B cell (primary cell): ENCODE data around the gene KIF21A. TPM values are rescaled to one million over a fixed set of nuclear protein-coding genes. Genes with fewer than 3 reads are reported as not detected.

Source experiments
- ATAC-seq: fragments of 200-7000 bp; cut with Tn5 transposase; one replicate; pipeline ENCODE4 v1.10.0; 2021; ENCODE audit warnings: low read depth, mild to moderate bottlenecking, moderate number of reproducible peaks, moderate library complexity
- CTCF ChIA-PET: fragments of 350-600 bp; sonication (Branson Sonifier 250); formaldehyde crosslinking; loops from one replicate; lab custom pipeline; 2021; ENCODE audit warnings: antibody characterized with exemption, inconsistent platforms; lab: Charles Lee
- POLR2A ChIA-PET: fragments of 350-600 bp; sonication (Branson Sonifier 250); formaldehyde crosslinking; loops from one replicate; lab custom pipeline; 2021; ENCODE audit warnings: antibody characterized with exemption; lab: Charles Lee
- DNase-seq: peaks from one replicate; pipeline ENCODE4 v3.0.0; 2013
- H2AFZ ChIP-seq: 2 replicates; pipeline ENCODE4 v1.6.1; 2012; ENCODE audit warnings: mild to moderate bottlenecking, low read depth, low read length; ENCODE audit not compliant: insufficient read depth, poor library complexity, severe bottlenecking
- H3K27ac ChIP-seq, 2 donors: 1 replicate in 1 of 2; 2 replicates in 1 of 2; pipeline ENCODE4 v1.5.1; 2012 to 2013; ENCODE audit warnings: low read length in 2 of 2, mild to moderate bottlenecking in 2 of 2, moderate library complexity in 1 of 2
- H3K27me3 ChIP-seq, 4 experiments: fragments of 200-600 bp in 1 of 4; sonication (generic) in 1 of 4; replicated peaks in 1 of 4; 1 replicate in 2 of 4; 2 replicates in 2 of 4; pipeline versions ENCODE4 v1.6.1 to v1.7.0; 2013 to 2016; ENCODE audit warnings: low read length in 3 of 4, mild to moderate bottlenecking in 2 of 4, mixed read lengths in 1 of 4, moderate library complexity in 1 of 4; ENCODE audit not compliant: insufficient read depth in 4 of 4, control insufficient read depth in 3 of 4; ENCODE audit errors: control extremely low read depth in 1 of 4
- H3K36me3 ChIP-seq, 2 experiments: replicated peaks in 1 of 2; 1 replicate in 1 of 2; 2 replicates in 1 of 2; pipeline versions ENCODE4 v1.6.1 to v1.7.1; 2013; ENCODE audit warnings: low read length in 1 of 2; ENCODE audit not compliant: insufficient read depth in 2 of 2, control insufficient read depth in 1 of 2; ENCODE audit errors: control extremely low read depth in 1 of 2, extremely low read depth in 1 of 2
- H3K4me1 ChIP-seq, 2 donors: fragments of 200-600 bp in 1 of 2; sonication (generic) in 1 of 2; 1 replicate in 1 of 2; 2 replicates in 1 of 2; pipeline versions ENCODE4 v1.5.1 to v1.6.1; 2013 to 2017; ENCODE audit warnings: low read length in 2 of 2; ENCODE audit not compliant: control insufficient read depth in 2 of 2, insufficient read depth in 2 of 2
- H3K4me2 ChIP-seq: replicated peaks from 2 replicates; pipeline ENCODE3; 2012; ENCODE audit warnings: mild to moderate bottlenecking, low read depth, low read length; ENCODE audit not compliant: poor library complexity, severe bottlenecking
- H3K4me3 ChIP-seq, 5 experiments: fragments of 200-600 bp in 1 of 5; sonication (generic) in 1 of 5; 1 replicate in 3 of 5; 2 replicates in 2 of 5; pipeline versions ENCODE4 v1.5.1 to v1.7.0; 2011 to 2016; ENCODE audit warnings: low read length in 4 of 5, mild to moderate bottlenecking in 4 of 5, low read depth in 2 of 5, control low read depth in 1 of 5, moderate library complexity in 1 of 5; ENCODE audit not compliant: insufficient read depth in 1 of 5; ENCODE audit errors: control extremely low read depth in 1 of 5, extremely low read depth in 1 of 5
- H3K79me2 ChIP-seq: fragments of 200-600 bp; sonication (generic); one replicate; pipeline ENCODE4 v1.6.0; 2016; ENCODE audit warnings: low read length; ENCODE audit not compliant: control insufficient read depth, insufficient read depth
- H3K9ac ChIP-seq: fragments of 200-600 bp; sonication (generic); 2 replicates; pipeline ENCODE4 v1.6.1; 2017; ENCODE audit warnings: mild to moderate bottlenecking, low read length, moderate library complexity
- H3K9me3 ChIP-seq, 3 donors: one replicate each; pipeline versions ENCODE4 v1.6.1 to v1.7.1; 2013; ENCODE audit warnings: low read length in 2 of 3; ENCODE audit not compliant: control insufficient read depth in 2 of 3, insufficient read depth in 1 of 3; ENCODE audit errors: control extremely low read depth in 1 of 3
- H4K20me1 ChIP-seq: 2 replicates; pipeline ENCODE4 v1.6.0; 2012; ENCODE audit warnings: mild to moderate bottlenecking, low read length; ENCODE audit not compliant: insufficient read depth, control insufficient read depth, poor library complexity, severe bottlenecking
- H3K27ac Mint-ChIP-seq: one replicate; pipeline ENCODE4 v1.8.0; 2021; ENCODE audit warnings: mixed read lengths
- H3K27me3 Mint-ChIP-seq: one replicate; pipeline ENCODE4 v1.8.0; 2021; ENCODE audit warnings: mixed read lengths
- H3K4me1 Mint-ChIP-seq: one replicate; pipeline ENCODE4 v1.8.0; 2021; ENCODE audit warnings: mixed read lengths
- H3K4me3 Mint-ChIP-seq: one replicate; pipeline ENCODE4 v1.8.0; 2021; ENCODE audit warnings: mixed read lengths
- H3K9me3 Mint-ChIP-seq: one replicate; pipeline ENCODE4 v1.8.0; 2022; ENCODE audit warnings: mixed read lengths; ENCODE audit not compliant: insufficient read depth
- CTCF ChIP-seq: fragments of 200-600 bp; IDR thresholded peaks from one replicate; pipeline ENCODE4 v1.8.0; 2022; ENCODE audit warnings: antibody characterized with exemption, mild to moderate bottlenecking
- EZH2 ChIP-seq: IDR thresholded peaks from 2 replicates; pipeline ENCODE4 v1.6.1; 2012; ENCODE audit warnings: borderline replicate concordance, low read depth, mild to moderate bottlenecking, moderate library complexity, low read length; ENCODE audit not compliant: insufficient read depth, poor library complexity, severe bottlenecking
- WGBS: methylation state at CpG from one replicate; pipeline ENCODE4 v1.1.5; 2013; ENCODE audit warnings: missing lambda C conversion rate; ENCODE audit not compliant: insufficient coverage; 5-methylcytosine and 5-hydroxymethylcytosine counted together
- intact Hi-C: fragments of 100-400 bp; cut with micrococcal nuclease; formaldehyde crosslinking; loops from one replicate; pipeline ENCODE4 v1.10.0; 2022
- polyA plus RNA-seq: library from polyadenylated mRNA; depleted of rRNA; stranded (reverse); fragments of >200 nt; gene quantifications from 2 replicates; pipeline ENCODE4 v1.2.3, GENCODE V29; 2012
- total RNA-seq, 2 donors: library from RNA; stranded (reverse); fragments of 120-200 nt in 1 of 2; gene quantifications; 1 replicate in 1 of 2; 2 replicates in 1 of 2; pipeline versions ENCODE4 v1.2.3 to v1.2.4, GENCODE V29; 2013 to 2022

The KIF21A gene
- total and polyA plus RNA-seq, 2 donors (not counting 1 experiment from before 2014, with no cell fraction given): 0.33 to 2.2 TPM

- Histone ChIP-seq H4K20me1 (no peaks in the 10 kb centered on the region), H3K27ac (no peak overlapping the region), H3K4me3 (no peak overlapping the region), H3K4me2 (no peak overlapping the region), H3K9ac (no peak overlapping the region), H3K79me2 (no peaks in the 10 kb centered on the region), H2AFZ (no peak overlapping the region), H3K9me3 (peaks cover 0 to 1% (median 0%) of the 10 kb centered on the region in 3 donors), H3K27me3 (no peaks in the 10 kb centered on the region), H3K4me1 (no peaks in the 10 kb centered on the region), H3K36me3 (no peaks in the 10 kb centered on the region)
- H3K4me1 Mint-ChIP-seq: no peaks in the 10 kb centered on the region
- intact Hi-C loops: no loop called here
- H3K4me3 Mint-ChIP-seq: no peak overlapping the region
- H3K27me3 Mint-ChIP-seq: peaks cover 8% of the 10 kb centered on the region
- H3K9me3 Mint-ChIP-seq: no peaks in the 10 kb centered on the region
- ATAC-seq (no peak), DNase-seq (no peak)
- H3K27ac Mint-ChIP-seq: no peak overlapping the region
- 100% methylated on average over 1 of the region's 4 CpGs for WGBS
- POLR2A ChIA-PET: no interaction called here
- CTCF ChIA-PET: no interaction called here
- TF ChIP-seq EZH2 (no peak), CTCF (no peak)
Measured at GRCh38 chr12:39483042-39483441, 40.1 kb upstream of the KIF21A start.

GRCh38 chr12:39476894-39477293 lies 34.0 kb upstream of the KIF21A start:
- Histone ChIP-seq H3K27ac (no peak overlapping the region), H4K20me1 (no peaks in the 10 kb centered on the region), H3K4me2 (no peak overlapping the region), H2AFZ (no peak overlapping the region), H3K4me3 (no peak overlapping the region), H3K4me1 (no peaks in the 10 kb centered on the region), H3K27me3 (no peaks in the 10 kb centered on the region), H3K9ac (no peak overlapping the region), H3K36me3 (no peaks in the 10 kb centered on the region), H3K9me3 (peaks cover 0 to 7% (median 0%) of the 10 kb centered on the region in 3 donors), H3K79me2 (no peaks in the 10 kb centered on the region)
- intact Hi-C loops: no loop called here
- Mint-ChIP-seq H3K27me3 (peaks cover 20% of the 10 kb centered on the region), H3K9me3 (no peaks in the 10 kb centered on the region), H3K27ac (no peak overlapping the region), H3K4me3 (no peak overlapping the region), H3K4me1 (no peaks in the 10 kb centered on the region)
- ATAC-seq: no peak
- ChIA-PET CTCF (no interaction called here), POLR2A (no interaction called here)
- no peak for DNase-seq
- 88% methylated on average over 3 of the region's 5 CpGs for WGBS
- no peak for TF ChIP-seq CTCF
- TF ChIP-seq EZH2: no peak
